Measurements from ENCODE around the gene RELL2. TPM values are rescaled to one million over a fixed set of nuclear protein-coding genes. Genes with fewer than 3 reads are reported as not detected.

Gene RELL2
- total RNA-seq, 2 experiments from 2014 or later: 28.0 to 43.1 TPM

Small RNA genes lying within 50 kb of the gene (small RNA-seq; reads per million reads assigned to genes)
- gene RPS27AP10: not detected

Other genes with a start within 250 kb of the RELL2 start
- 8.7 and 9.3 TPM in 2 replicates for gene PCDHGB4, start 249.3 kb upstream of the RELL2 start, total RNA-seq (2014; rRNA removed; shearing (Covaris generic))
- 6.5 and 6.9 TPM in 2 replicates for gene PCDHGB4, start 249.3 kb upstream of the RELL2 start, total RNA-seq (2022)
- 5.0 and 5.3 TPM in 2 replicates for gene PCDHGA8, start 244.4 kb upstream of the RELL2 start, total RNA-seq (2014; rRNA removed; shearing (Covaris generic))
- gene PCDHGA8, start 244.4 kb upstream of the RELL2 start, total RNA-seq (2022): 3.8 and 4.7 TPM in 2 replicates
- gene PCDHGB5, start 239.1 kb upstream of the RELL2 start, total RNA-seq (2014; rRNA removed; shearing (Covaris generic)): 3.8 and 5.1 TPM in 2 replicates
- 7.1 and 8.6 TPM in 2 replicates for gene PCDHGB5, start 239.1 kb upstream of the RELL2 start, total RNA-seq (2022)
- gene PCDHGA9, start 234.2 kb upstream of the RELL2 start, total RNA-seq (2014; rRNA removed; shearing (Covaris generic)): 3.7 and 5.9 TPM in 2 replicates
- 5.2 and 5.7 TPM in 2 replicates for gene PCDHGA9, start 234.2 kb upstream of the RELL2 start, total RNA-seq (2022)
- gene PCDHGB6, start 229.0 kb upstream of the RELL2 start, total RNA-seq (2014; rRNA removed; shearing (Covaris generic)): 3.2 and 4.7 TPM in 2 replicates
- gene PCDHGB6, start 229.0 kb upstream of the RELL2 start, total RNA-seq (2022): 4.1 and 4.5 TPM in 2 replicates
- gene PCDHGA10, start 224.0 kb upstream of the RELL2 start, total RNA-seq (2014; rRNA removed; shearing (Covaris generic)): 2.7 and 4.9 TPM in 2 replicates
- 3.4 and 3.9 TPM in 2 replicates for gene PCDHGA10, start 224.0 kb upstream of the RELL2 start, total RNA-seq (2022)
- gene PCDHGB7, start 219.3 kb upstream of the RELL2 start, total RNA-seq (2014; rRNA removed; shearing (Covaris generic)): 3.3 and 3.9 TPM in 2 replicates
- 4.5 and 5.4 TPM in 2 replicates for gene PCDHGB7, start 219.3 kb upstream of the RELL2 start, total RNA-seq (2022)
- gene PCDHGA11, start 215.9 kb upstream of the RELL2 start, total RNA-seq (2014; rRNA removed; shearing (Covaris generic)): 4.8 and 6.8 TPM in 2 replicates
- 3.4 and 4.1 TPM in 2 replicates for gene PCDHGA11, start 215.9 kb upstream of the RELL2 start, total RNA-seq (2022)
- 2.6 and 3.9 TPM in 2 replicates for gene PCDHGA12, start 206.5 kb upstream of the RELL2 start, total RNA-seq (2014; rRNA removed; shearing (Covaris generic))
- 3.0 and 3.4 TPM in 2 replicates for gene PCDHGA12, start 206.5 kb upstream of the RELL2 start, total RNA-seq (2022)
- gene PCDHGC3, start 161.0 kb upstream of the RELL2 start, total RNA-seq (2014; rRNA removed; shearing (Covaris generic)): 20.4 and 27.2 TPM in 2 replicates
- gene PCDHGC3, start 161.0 kb upstream of the RELL2 start, total RNA-seq (2022): 59.7 and 60.0 TPM in 2 replicates
- 6.3 and 8.4 TPM in 2 replicates for gene PCDHGC4, start 152.0 kb upstream of the RELL2 start, total RNA-seq (2014; rRNA removed; shearing (Covaris generic))
- 6.4 and 7.0 TPM in 2 replicates for gene PCDHGC4, start 152.0 kb upstream of the RELL2 start, total RNA-seq (2022)
- 3.0 and 4.4 TPM in 2 replicates for gene PCDHGC5, start 147.9 kb upstream of the RELL2 start, total RNA-seq (2014; rRNA removed; shearing (Covaris generic))
- gene PCDHGC5, start 147.9 kb upstream of the RELL2 start, total RNA-seq (2022): 5.0 and 5.4 TPM in 2 replicates
- 64.9 and 78.8 TPM in 2 replicates for gene DIAPH1, start 18.0 kb upstream of the RELL2 start, total RNA-seq (2014; rRNA removed; shearing (Covaris generic))
- 143 and 174 TPM in 2 replicates for gene DIAPH1, start 18.0 kb upstream of the RELL2 start, total RNA-seq (2022)
- gene HDAC3, start 148 bp upstream of the RELL2 start, total RNA-seq (2014; rRNA removed; shearing (Covaris generic)): 78.8 and 85.4 TPM in 2 replicates
- 83.6 and 85.3 TPM in 2 replicates for gene HDAC3, start 148 bp upstream of the RELL2 start, total RNA-seq (2022)
- 31.9 and 49.0 TPM in 2 replicates for gene FCHSD1, start 14.4 kb downstream of the RELL2 start, total RNA-seq (2014; rRNA removed; shearing (Covaris generic))
- 55.3 and 60.8 TPM in 2 replicates for gene FCHSD1, start 14.4 kb downstream of the RELL2 start, total RNA-seq (2022)
- not detected in 2 replicates for gene ARAP3, start 45.2 kb downstream of the RELL2 start, total RNA-seq (2014; rRNA removed; shearing (Covaris generic))
- gene ARAP3, start 45.2 kb downstream of the RELL2 start, total RNA-seq (2022): not detected in 2 replicates
- not detected in 2 replicates for gene PCDH1, start 241.4 kb downstream of the RELL2 start, total RNA-seq (2014; rRNA removed; shearing (Covaris generic))
- gene PCDH1, start 241.4 kb downstream of the RELL2 start, total RNA-seq (2022): 0.41 TPM in 1 of 2 replicates, not detected in the other

All from OCI-LY7 (cell line).